ENCODE data around the gene HNRNPC. TPM values are rescaled to one million over a fixed set of nuclear protein-coding genes. Genes with fewer than 3 reads are reported as not detected.
"Not testable (repeated sequence)": the region's sequence is repeated elsewhere in the genome, so short reads cannot be mapped to it uniquely, and the experiment has no call there.

HNRNPC gene
- total RNA-seq (2014; rRNA removed; shearing (Covaris generic)) = 1,058 and 1,156 TPM in 2 replicates

DNA sequence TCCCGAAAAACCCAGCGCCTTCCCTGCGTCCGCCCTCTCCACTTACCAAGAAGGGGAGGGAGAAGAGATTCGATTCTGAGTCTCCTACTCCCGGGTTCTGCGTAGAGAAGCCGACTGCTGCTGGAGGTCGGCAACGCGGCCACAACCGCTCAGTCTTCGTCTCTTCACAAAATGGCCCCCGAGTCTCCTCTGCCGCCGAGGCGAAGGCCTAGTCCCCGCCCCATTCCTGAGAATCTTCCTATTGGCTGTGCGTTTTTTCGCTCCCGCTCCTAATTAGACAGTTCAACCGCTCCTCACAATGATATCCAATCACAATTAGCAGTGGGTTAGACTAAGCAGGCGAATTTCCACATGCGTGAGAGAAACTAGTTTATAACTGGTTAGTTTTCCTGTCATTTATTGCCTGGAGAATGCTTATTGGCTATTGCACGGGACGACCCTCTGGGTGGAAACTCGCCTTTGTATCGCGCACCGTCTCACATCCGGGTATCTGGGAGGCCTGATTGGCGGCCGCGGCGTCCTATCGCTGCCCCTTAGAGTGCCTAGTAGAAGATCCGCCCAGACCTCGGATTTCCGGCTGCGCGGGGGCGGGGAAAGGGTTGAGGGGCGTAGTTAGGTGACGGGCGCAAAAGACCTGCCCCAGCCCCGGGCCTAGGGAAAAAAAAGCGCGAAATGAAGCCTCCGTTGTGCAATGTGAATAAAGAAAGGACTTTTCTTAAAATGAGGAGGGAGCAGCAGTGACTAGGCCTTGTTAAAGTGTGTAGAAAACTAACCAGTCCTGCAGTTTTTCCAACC lies at the start of gene HNRNPC:
Gene HNRNPC, minus strand, starts transcription at position 191 of the 795 bp plus-strand sequence. CDS start 35,249 bp downstream, outside the sequence.
- peak; percentile 99 for DNase-seq (ENCODE audit: low read depth in 1 of 2, low spot score in 2 of 2)
- peaks cover 34% of the 10 kb centered on the region for H3K4me1 ChIP-seq (replicated peaks)
- no peaks in the 10 kb centered on the region for H3K27me3 ChIP-seq (replicated peaks)
- H3K4me3 ChIP-seq = peak within 1 kb of the TSS; percentile 59
- H3K36me3 ChIP-seq = peaks cover 48% of the 10 kb centered on the region
- no peaks in the 10 kb centered on the region for H3K9me3 ChIP-seq (replicated peaks)
- peak within 1 kb of the TSS; percentile 82 for H3K27ac ChIP-seq

DNA sequence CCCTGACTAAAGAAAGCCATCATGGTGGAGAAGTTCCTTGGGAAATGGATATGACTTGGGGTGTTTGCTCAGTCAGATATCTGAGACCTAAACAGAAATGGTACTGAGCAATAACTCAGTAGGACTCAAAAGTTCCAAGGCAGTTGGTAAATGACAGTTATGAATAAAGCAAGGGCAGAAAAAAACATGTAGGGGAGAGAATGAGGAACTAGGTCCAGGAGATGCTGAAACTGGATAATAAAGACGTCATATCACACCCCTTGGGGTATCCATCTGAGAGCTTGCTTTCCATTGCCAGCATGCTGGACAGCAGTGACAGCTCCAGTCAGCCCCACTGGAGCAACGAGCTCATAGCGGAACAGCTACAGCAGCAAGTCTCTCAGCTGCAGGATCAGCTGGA lies 48.2 kb upstream of the HNRNPC start:
- no peaks in the 10 kb centered on the region for H3K36me3 ChIP-seq
- H3K4me1 ChIP-seq (replicated peaks) = no peaks in the 10 kb centered on the region
- no peak overlapping the region for H3K27ac ChIP-seq
- DNase-seq (ENCODE audit: low read depth in 1 of 2, low spot score in 2 of 2) = no peak
- peaks cover 7% of the 10 kb centered on the region; the same call in 1 of the 2 replicates for H3K27me3 ChIP-seq (replicated peaks)
- H3K4me3 ChIP-seq = no peak overlapping the region
- no peaks in the 10 kb centered on the region for H3K9me3 ChIP-seq (replicated peaks)

DNA sequence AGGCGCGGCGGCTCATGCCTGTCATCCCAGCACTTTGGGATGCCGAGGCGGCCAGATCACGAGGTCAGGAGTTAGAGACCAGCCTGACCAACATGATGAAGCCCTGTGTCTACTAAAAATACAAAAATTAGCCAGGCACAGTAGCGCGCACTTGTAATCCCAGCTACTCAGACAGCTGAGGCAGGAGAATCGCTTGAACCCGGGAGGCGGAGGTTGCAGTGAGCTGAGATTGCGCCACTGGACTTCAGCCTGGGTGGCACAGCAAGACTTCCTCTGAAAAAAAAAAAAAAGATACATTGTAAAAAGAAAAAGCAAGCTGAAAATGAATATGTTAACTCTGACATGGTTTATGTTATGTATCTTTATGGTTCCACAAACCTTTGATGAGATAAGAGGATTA lies 44.3 kb upstream of the HNRNPC start:
- Histone ChIP-seq H3K4me1 (replicated peaks) (no peaks in the 10 kb centered on the region), H3K9me3 (replicated peaks) (no peaks in the 10 kb centered on the region), H3K27me3 (replicated peaks) (peaks cover 32% of the 10 kb centered on the region), H3K36me3 (no peaks in the 10 kb centered on the region), H3K4me3 (no peak overlapping the region), H3K27ac (no peak overlapping the region)
- DNase-seq (ENCODE audit: low read depth in 1 of 2, low spot score in 2 of 2) = no peak

DNA sequence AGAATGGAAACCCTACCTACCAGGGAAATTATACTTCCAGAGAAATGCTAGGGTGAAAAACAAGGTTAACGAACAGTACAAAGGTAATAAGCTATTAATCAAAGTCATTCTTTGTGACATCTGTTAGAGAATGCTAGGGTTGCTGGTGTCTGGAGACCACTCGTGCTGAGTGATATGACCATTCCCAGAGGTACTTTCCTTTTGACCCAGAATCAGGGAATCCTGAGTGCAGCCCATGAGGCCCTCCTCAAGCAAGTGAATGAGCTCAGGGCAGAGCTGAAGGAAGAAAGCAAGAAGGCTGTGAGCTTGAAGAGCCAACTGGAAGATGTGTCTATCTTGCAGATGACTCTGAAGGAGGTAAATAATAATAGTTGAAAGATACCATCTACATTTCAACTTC lies 42.4 kb upstream of the HNRNPC start:
- H3K36me3 ChIP-seq = no peaks in the 10 kb centered on the region
- no peak overlapping the region for H3K4me3 ChIP-seq
- peaks cover 39% of the 10 kb centered on the region for H3K27me3 ChIP-seq (replicated peaks)
- no peaks in the 10 kb centered on the region for H3K9me3 ChIP-seq (replicated peaks)
- H3K4me1 ChIP-seq (replicated peaks) = no peaks in the 10 kb centered on the region
- no peak for DNase-seq (ENCODE audit: low read depth in 1 of 2, low spot score in 2 of 2)
- H3K27ac ChIP-seq = no peak overlapping the region

DNA sequence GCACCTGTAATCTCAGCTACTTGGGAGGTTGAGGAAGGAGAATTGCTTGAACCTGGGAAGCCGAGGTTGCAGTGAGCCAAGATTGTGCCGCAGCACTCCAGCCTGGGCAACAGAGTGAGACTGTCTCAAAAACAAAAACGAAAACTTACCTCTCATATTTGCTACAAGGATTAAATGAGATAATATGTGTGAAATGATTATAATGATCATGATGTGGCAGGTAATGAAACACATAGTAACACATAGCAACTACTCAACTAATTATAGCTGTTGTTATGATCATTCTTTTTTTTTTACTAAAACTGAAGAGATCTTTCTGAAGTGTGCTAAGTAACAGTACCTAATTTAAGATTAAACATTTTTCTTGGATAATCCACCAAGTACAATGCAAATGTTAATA lies 40.7 kb upstream of the HNRNPC start:
- no peak overlapping the region for H3K4me3 ChIP-seq
- H3K27ac ChIP-seq = no peak overlapping the region
- peaks cover 47% of the 10 kb centered on the region for H3K27me3 ChIP-seq (replicated peaks)

DNA sequence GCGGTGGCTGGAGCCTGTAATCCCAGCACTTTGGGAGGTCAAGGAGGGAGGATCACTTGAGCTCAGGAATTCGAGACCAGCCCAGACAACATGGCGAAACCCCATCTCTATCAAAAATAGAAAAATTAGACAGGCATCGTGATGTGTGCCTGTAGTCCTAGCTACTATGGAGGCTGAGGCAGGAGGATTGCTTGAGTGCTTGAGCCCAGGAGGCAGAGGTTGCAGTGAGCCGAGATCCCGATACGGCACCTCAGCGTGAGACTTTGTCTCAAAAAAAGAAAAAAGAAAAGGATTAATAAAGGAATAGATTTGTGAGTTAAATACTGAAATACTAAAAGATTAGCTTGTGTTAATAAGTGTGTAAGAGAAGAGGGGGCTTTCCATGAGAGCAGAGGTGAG lies 40.0 kb upstream of the HNRNPC start:
- Histone ChIP-seq H3K36me3 (no peaks in the 10 kb centered on the region), H3K27ac (no peak overlapping the region), H3K9me3 (replicated peaks) (no peaks in the 10 kb centered on the region), H3K4me3 (no peak overlapping the region), H3K4me1 (replicated peaks) (no peaks in the 10 kb centered on the region), H3K27me3 (replicated peaks) (peaks cover 48% of the 10 kb centered on the region)
- no peak for DNase-seq (ENCODE audit: low read depth in 1 of 2, low spot score in 2 of 2)

More for the DNA sequence above, 40.7 kb upstream of the HNRNPC start:
- DNase-seq (ENCODE audit: low read depth in 1 of 2, low spot score in 2 of 2) = no peak
- H3K9me3 ChIP-seq (replicated peaks) = no peaks in the 10 kb centered on the region
- H3K4me1 ChIP-seq (replicated peaks) = no peaks in the 10 kb centered on the region
- H3K36me3 ChIP-seq = no peaks in the 10 kb centered on the region

DNA sequence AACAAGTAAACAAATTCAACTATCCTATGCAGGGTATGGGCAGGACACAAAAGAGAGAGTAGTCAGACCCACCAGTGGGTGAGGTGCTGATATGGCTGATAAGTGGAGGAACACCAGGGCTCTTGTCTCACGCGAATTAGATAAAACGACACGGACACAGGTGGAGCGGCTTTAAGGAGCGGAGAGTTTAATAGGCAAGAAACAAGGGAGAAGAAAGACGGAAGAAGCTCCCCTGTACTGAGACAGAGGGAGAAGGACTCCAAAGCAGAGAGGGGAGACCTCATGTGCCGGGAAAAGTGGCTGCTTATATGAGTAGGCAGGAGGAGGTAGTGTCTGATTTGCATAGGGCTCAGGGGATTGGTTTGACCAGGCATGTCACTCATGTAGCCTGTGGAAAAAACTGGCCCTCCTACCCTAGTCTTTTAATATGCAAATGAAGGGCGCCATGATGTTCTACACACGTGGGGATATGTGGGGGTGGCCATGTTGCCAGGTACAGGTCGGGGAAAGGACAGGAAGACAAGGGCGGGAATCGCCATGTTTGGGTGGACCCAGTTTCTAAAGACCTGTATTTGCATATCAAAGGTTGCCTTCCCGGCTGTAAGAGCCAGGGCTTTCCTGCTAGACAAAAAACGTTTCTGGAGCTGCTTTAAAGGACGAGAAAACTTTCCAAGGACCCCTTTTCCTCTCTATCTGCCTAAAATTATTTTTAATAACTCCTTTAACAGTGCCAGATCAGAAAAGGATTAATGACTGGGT lies 39.4 kb upstream of the HNRNPC start:
- Histone ChIP-seq H3K4me1 (replicated peaks) (no peaks in the 10 kb centered on the region), H3K27ac (no peak overlapping the region), H3K36me3 (no peaks in the 10 kb centered on the region), H3K4me3 (no peak overlapping the region), H3K9me3 (replicated peaks) (no peaks in the 10 kb centered on the region), H3K27me3 (replicated peaks) (peaks cover 48% of the 10 kb centered on the region)
- DNase-seq (ENCODE audit: low read depth in 1 of 2, low spot score in 2 of 2) = no peak

DNA sequence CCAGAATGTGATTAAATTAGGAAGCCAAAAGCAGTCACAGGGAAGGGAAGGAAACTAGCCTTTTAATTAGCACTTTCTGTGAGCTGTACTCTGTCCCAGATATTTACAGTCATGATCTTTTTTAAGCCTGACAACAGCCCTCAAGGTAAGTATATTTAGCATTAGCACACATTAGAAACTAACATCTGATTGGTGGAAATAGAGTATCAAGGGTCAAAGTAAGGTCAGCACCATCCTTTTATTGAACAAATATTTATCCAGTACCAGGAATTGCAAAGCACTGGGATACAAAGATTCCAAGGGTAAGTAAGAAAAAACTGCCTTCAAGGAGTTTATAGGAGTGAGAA lies 38.9 kb upstream of the HNRNPC start:
- Histone ChIP-seq H3K9me3 (replicated peaks) (no peaks in the 10 kb centered on the region), H3K4me3 (no peak overlapping the region), H3K27ac (no peak overlapping the region), H3K4me1 (replicated peaks) (no peaks in the 10 kb centered on the region), H3K36me3 (no peaks in the 10 kb centered on the region), H3K27me3 (replicated peaks) (peaks cover 53% of the 10 kb centered on the region)
- DNase-seq (ENCODE audit: low read depth in 1 of 2, low spot score in 2 of 2) = no peak

DNA sequence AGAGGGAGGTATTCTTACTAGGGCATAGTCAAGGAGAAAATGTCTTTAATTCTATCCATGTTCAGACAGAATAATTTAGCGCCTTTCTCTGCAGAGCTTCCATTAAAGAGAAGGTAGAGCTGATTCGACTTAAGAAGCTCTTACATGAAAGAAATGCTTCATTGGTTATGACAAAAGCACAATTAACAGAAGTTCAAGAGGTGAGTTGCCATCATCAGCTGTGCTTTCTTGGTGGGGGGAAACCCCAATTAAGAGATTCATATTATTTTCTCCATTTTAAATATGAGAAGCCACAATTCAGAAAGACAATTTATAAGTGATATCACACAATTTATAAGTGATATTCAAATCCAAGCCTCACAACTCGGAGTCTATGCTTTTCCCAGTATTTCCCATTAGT lies 38.4 kb upstream of the HNRNPC start:
- H3K27ac ChIP-seq = no peak overlapping the region
- H3K4me3 ChIP-seq = no peak overlapping the region
- no peaks in the 10 kb centered on the region for H3K36me3 ChIP-seq
- DNase-seq (ENCODE audit: low read depth in 1 of 2, low spot score in 2 of 2) = no peak
- peaks cover 55% of the 10 kb centered on the region for H3K27me3 ChIP-seq (replicated peaks)
- no peaks in the 10 kb centered on the region for H3K4me1 ChIP-seq (replicated peaks)
- no peaks in the 10 kb centered on the region for H3K9me3 ChIP-seq (replicated peaks)

DNA sequence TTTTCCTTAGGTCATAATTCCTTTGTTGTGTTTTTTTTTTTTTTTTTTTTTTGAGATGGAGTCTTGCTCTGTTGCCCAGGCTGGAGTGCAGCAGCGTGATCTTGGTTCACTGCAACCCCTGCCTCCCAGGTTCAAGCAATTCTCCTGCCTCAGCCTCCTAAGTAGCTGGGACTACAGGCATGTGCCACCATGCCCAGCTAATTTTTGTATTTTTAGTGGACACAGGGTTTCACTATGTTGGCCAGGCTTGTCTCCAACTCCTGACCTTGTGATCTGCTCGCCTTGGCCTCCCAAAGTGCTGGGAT lies 33.5 kb upstream of the HNRNPC start:
- H3K9me3 ChIP-seq (replicated peaks); H3K4me3 ChIP-seq; H3K4me1 ChIP-seq (replicated peaks); DNase-seq (ENCODE audit: low read depth in 1 of 2, low spot score in 2 of 2); H3K27ac ChIP-seq; H3K36me3 ChIP-seq: not testable (repeated sequence)
- H3K27me3 ChIP-seq (replicated peaks) = peaks cover 40% of the 10 kb centered on the region

DNA sequence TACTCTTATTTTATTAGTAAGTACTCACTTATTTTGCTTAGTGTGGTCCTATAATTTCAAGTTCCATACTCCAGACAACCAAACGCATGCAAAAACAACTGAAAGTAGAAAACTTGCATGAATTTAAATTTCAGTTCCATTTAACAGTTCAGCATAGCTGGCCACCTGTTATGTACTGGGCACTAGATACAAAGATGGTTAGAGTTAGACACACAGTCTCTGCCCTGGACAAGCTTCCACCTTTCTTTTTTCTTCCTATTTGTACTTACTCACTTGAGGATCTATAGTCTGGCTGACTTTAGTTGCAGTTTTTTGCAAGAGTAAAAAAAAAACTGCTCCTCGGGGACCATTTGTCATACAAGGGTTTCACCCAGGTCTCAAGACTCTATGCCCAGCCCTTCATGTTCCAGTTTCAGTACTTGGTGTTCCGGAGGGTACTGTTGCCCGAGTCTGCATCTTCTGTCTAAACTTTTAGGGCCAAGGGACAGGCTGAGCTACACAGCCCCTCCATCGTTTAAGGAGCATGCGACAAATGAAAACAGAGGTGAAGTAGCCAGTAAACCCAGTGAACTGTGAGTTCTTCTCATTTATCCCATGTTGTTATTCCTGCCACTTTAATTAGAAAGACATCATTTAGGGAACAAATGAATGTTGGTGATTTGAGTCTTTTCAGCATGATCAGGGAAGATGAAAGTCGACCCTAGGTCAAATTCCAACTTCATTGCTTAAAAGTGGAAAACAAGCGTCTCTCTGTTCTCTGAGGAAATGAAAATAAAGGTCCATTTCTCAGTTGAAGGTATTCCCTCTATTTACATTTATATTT lies 33.0 kb upstream of the HNRNPC start:
- no peak overlapping the region for H3K4me3 ChIP-seq
- no peaks in the 10 kb centered on the region for H3K9me3 ChIP-seq (replicated peaks)
- no peaks in the 10 kb centered on the region for H3K36me3 ChIP-seq

DNA sequence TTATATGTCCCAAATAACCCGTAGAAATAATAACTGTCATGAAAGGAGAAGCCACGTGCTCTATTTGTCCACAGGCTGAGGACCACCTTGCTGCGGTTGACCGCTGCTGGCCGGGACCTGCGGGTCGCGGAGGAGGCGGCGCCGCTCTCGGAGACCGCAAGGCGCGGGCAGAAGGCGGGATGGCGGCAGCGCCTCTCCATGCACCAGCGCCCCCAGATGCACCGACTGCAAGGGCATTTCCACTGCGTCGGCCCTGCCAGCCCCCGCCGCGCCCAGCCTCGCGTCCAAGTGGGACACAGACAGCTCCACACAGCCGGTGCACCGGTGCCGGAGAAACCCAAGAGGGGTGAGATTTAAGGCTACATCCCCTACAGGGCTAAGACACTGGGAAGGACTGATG lies 31.6 kb upstream of the HNRNPC start:
- no peak for DNase-seq (ENCODE audit: low read depth in 1 of 2, low spot score in 2 of 2)
- Histone ChIP-seq H3K9me3 (replicated peaks) (no peaks in the 10 kb centered on the region), H3K4me1 (replicated peaks) (no peaks in the 10 kb centered on the region), H3K4me3 (no peak overlapping the region), H3K27me3 (replicated peaks) (peaks cover 32% of the 10 kb centered on the region), H3K27ac (no peak overlapping the region), H3K36me3 (no peaks in the 10 kb centered on the region)

More for the DNA sequence above, 33.0 kb upstream of the HNRNPC start:
- Histone ChIP-seq H3K27me3 (replicated peaks) (peaks cover 34% of the 10 kb centered on the region), H3K4me1 (replicated peaks) (no peaks in the 10 kb centered on the region), H3K27ac (no peak overlapping the region)
- no peak for DNase-seq (ENCODE audit: low read depth in 1 of 2, low spot score in 2 of 2)

DNA sequence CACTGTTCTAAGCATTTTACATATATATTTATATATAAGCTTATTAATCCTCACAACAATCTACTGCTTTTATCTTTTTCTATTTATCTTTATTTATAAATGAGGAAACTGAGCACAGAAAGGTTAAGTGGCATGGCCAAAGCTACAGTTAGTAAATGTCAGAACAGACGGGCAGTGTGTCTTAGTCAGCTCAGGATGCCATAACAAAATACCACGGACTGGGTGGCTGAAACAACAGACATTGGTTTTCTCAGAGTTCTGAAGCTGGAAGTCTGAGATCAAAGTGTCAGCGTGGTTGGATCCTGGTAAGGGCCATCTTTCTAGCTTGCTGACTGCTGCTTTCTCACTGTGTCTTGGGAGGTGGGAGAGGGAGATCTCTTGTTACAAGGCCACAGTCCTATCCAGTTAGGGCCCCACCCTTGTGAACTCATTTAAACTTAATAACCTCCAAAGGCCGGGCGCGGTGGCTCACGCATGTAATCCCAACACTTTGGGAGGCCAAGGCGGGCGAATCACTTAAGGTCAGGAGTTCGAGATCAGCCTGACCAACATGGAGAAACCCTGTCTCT lies 30.4 kb upstream of the HNRNPC start:
- H3K4me3 ChIP-seq = no peak overlapping the region
- DNase-seq (ENCODE audit: low read depth in 1 of 2, low spot score in 2 of 2) = no peak
- no peaks in the 10 kb centered on the region for H3K36me3 ChIP-seq

More for the DNA sequence above, 30.4 kb upstream of the HNRNPC start:
- no peak overlapping the region for H3K27ac ChIP-seq
- no peaks in the 10 kb centered on the region for H3K9me3 ChIP-seq (replicated peaks)
- H3K4me1 ChIP-seq (replicated peaks) = no peaks in the 10 kb centered on the region
- H3K27me3 ChIP-seq (replicated peaks) = peaks cover 24% of the 10 kb centered on the region

Measured in SJSA1 (cell line).